ENCODE measurements around the gene GSAP. TPM values are rescaled to one million over a fixed set of nuclear protein-coding genes. Genes with fewer than 3 reads are reported as not detected.

The GSAP gene
- total and polyA plus RNA-seq, 2 donors (not counting 1 experiment from before 2014, with no cell fraction given) = 140 to 207 TPM

GRCh38 chr7:77329466-77330168 lies 86.5 kb downstream of the GSAP start:
- no peak for TF ChIP-seq EZH2 (IDR thresholded peaks at IDR 0.05; ENCODE audit: borderline replicate concordance, insufficient read depth, low read depth, low read length, poor library complexity, severe bottlenecking)
- no peak for TF ChIP-seq CTCF (IDR thresholded peaks at IDR 0.05)
- peaks cover 22% of the 10 kb centered on the region for H3K79me2 ChIP-seq (ENCODE audit: control insufficient read depth, insufficient read depth, low read length)
- no peak overlapping the region for H2AFZ ChIP-seq (ENCODE audit: insufficient read depth, low read depth, low read length, poor library complexity, severe bottlenecking)
- ChIA-PET POLR2A (interaction anchor here (0.5 to 0.7 kb wide), 2 partner anchors 85 to 530 kb away, joined by 3 to 5 read pairs; no protein-coding TSS in a partner anchor), CTCF (interaction anchor here (1.1 to 6.8 kb wide), 2 partner anchors 84 to 183 kb away, joined by 3 to 123 read pairs; no protein-coding TSS in a partner anchor)
- ATAC-seq (ENCODE audit: low read depth) (no peak), DNase-seq (no peak)
- Mint-ChIP-seq H3K27me3 (no peaks in the 10 kb centered on the region), H3K27ac (peak overlapping the region; percentile 86), H3K4me1 (peaks cover 33% of the 10 kb centered on the region), H3K4me3 (peak overlapping the region; percentile 84), H3K9me3 (ENCODE audit: insufficient read depth) (no peaks in the 10 kb centered on the region)
- H3K4me3 ChIP-seq (ENCODE audit: control extremely low read depth in 1 of 5, extremely low read depth in 1 of 5, insufficient read depth in 1 of 5, low read depth in 2 of 5, low read length in 4 of 5) = no peak overlapping the region
- peak overlapping the region; percentile 28 to 67 for H3K27ac ChIP-seq (ENCODE audit: low read length in 2 of 2)
- H4K20me1 ChIP-seq (ENCODE audit: control insufficient read depth, insufficient read depth, low read length, poor library complexity, severe bottlenecking) = peaks cover 13% of the 10 kb centered on the region
- H3K4me2 ChIP-seq (replicated peaks; ENCODE audit: low read depth, low read length, poor library complexity, severe bottlenecking) = peak overlapping the region; percentile 53
- peaks cover 0 to 53% of the 10 kb centered on the region in 2 experiments for H3K36me3 ChIP-seq (replicated peaks in 1 of 2; ENCODE audit: control extremely low read depth in 1 of 2, control insufficient read depth in 1 of 2, extremely low read depth in 1 of 2, insufficient read depth in 2 of 2, low read length in 1 of 2)
- no peaks in the 10 kb centered on the region for H3K27me3 ChIP-seq (replicated peaks in 1 of 4; ENCODE audit: control extremely low read depth in 1 of 4, control insufficient read depth in 3 of 4, insufficient read depth in 4 of 4, low read length in 3 of 4)
- 97% methylated on average over 4 of the region's 4 CpGs for WGBS (ENCODE audit: insufficient coverage)
- intact Hi-C loops (cut with micrococcal nuclease) = loop anchor here (2.0 to 10.0 kb wide), 2 partner anchors 85 to 137 kb away; partner anchors contain the start of gene GSAP
- H3K9me3 ChIP-seq (ENCODE audit: control extremely low read depth in 1 of 3, control insufficient read depth in 2 of 3, insufficient read depth in 1 of 3, low read length in 2 of 3) = no peaks in the 10 kb centered on the region
- no peak overlapping the region for H3K9ac ChIP-seq (ENCODE audit: low read length)
- peaks cover 36 to 38% of the 10 kb centered on the region in 2 donors for H3K4me1 ChIP-seq (ENCODE audit: control insufficient read depth in 2 of 2, insufficient read depth in 2 of 2, low read length in 2 of 2)

GRCh38 chr7:77328669-77329068 lies 87.5 kb downstream of the GSAP start:
- Histone ChIP-seq H4K20me1 (ENCODE audit: control insufficient read depth, insufficient read depth, low read length, poor library complexity, severe bottlenecking) (peaks cover 9% of the 10 kb centered on the region), H3K4me1 (ENCODE audit: control insufficient read depth in 2 of 2, insufficient read depth in 2 of 2, low read length in 2 of 2) (peaks cover 36 to 38% of the 10 kb centered on the region in 2 donors), H3K9ac (ENCODE audit: low read length) (no peak overlapping the region), H3K27ac (ENCODE audit: low read length in 2 of 2) (no peak overlapping the region), H3K27me3 (replicated peaks in 1 of 4; ENCODE audit: control extremely low read depth in 1 of 4, control insufficient read depth in 3 of 4, insufficient read depth in 4 of 4, low read length in 3 of 4) (no peaks in the 10 kb centered on the region), H3K36me3 (replicated peaks in 1 of 2; ENCODE audit: control extremely low read depth in 1 of 2, control insufficient read depth in 1 of 2, extremely low read depth in 1 of 2, insufficient read depth in 2 of 2, low read length in 1 of 2) (peaks cover 3 to 57% of the 10 kb centered on the region in 2 experiments), H3K4me2 (replicated peaks; ENCODE audit: low read depth, low read length, poor library complexity, severe bottlenecking) (no peak overlapping the region), H2AFZ (ENCODE audit: insufficient read depth, low read depth, low read length, poor library complexity, severe bottlenecking) (no peak overlapping the region), H3K79me2 (ENCODE audit: control insufficient read depth, insufficient read depth, low read length) (peaks cover 22% of the 10 kb centered on the region), H3K9me3 (ENCODE audit: control extremely low read depth in 1 of 3, control insufficient read depth in 2 of 3, insufficient read depth in 1 of 3, low read length in 2 of 3) (no peaks in the 10 kb centered on the region), H3K4me3 (ENCODE audit: control extremely low read depth in 1 of 5, extremely low read depth in 1 of 5, insufficient read depth in 1 of 5, low read depth in 2 of 5, low read length in 4 of 5) (no peak overlapping the region)
- no CpG with 5 or more reads among the region's 1 CpG for WGBS (ENCODE audit: insufficient coverage)
- ChIA-PET CTCF (interaction anchor here (1.1 kb wide), 2 partner anchors 82 to 184 kb away, joined by 3 read pairs; no protein-coding TSS in a partner anchor), POLR2A (no interaction called here)
- Mint-ChIP-seq H3K27me3 (no peaks in the 10 kb centered on the region), H3K9me3 (ENCODE audit: insufficient read depth) (no peaks in the 10 kb centered on the region), H3K27ac (no peak overlapping the region), H3K4me3 (no peak overlapping the region), H3K4me1 (peaks cover 28% of the 10 kb centered on the region)
- ATAC-seq (ENCODE audit: low read depth) (no peak), DNase-seq (no peak)
- intact Hi-C loops (cut with micrococcal nuclease) = no loop called here
- TF ChIP-seq EZH2 (IDR thresholded peaks at IDR 0.05; ENCODE audit: borderline replicate concordance, insufficient read depth, low read depth, low read length, poor library complexity, severe bottlenecking) (no peak), CTCF (IDR thresholded peaks at IDR 0.05) (no peak)

Data from B cell (primary cell).